Right lobe of liver (tissue), 4 donors: ENCODE data around the gene MDP1.

Experiments used
- POLR2A ChIP-seq: fragments of 450-650 bp; IDR thresholded peaks from one replicate; pipeline ENCODE4 v1.6.1; 2017; ENCODE audit warnings: antibody characterized with exemption, mild to moderate bottlenecking
- TF ChIP-seq, protein P1 (sequence below), 4 donors: fragments of 200-600 bp in 3 of 4; fragments of 450-650 bp in 1 of 4; IDR thresholded peaks; one replicate each; pipeline versions ENCODE4 v1.5.1 to v1.8.0; 2016 to 2022; ENCODE audit warnings: antibody characterized with exemption in 4 of 4, mild to moderate bottlenecking in 2 of 4
- donor health status: DM: no; HTN: no; CAD: no.
- donor health status: DM: no; HTN: no; CAD: no.
- donor health status: DM: no; HTN: yes; CAD: no.

DNA sequence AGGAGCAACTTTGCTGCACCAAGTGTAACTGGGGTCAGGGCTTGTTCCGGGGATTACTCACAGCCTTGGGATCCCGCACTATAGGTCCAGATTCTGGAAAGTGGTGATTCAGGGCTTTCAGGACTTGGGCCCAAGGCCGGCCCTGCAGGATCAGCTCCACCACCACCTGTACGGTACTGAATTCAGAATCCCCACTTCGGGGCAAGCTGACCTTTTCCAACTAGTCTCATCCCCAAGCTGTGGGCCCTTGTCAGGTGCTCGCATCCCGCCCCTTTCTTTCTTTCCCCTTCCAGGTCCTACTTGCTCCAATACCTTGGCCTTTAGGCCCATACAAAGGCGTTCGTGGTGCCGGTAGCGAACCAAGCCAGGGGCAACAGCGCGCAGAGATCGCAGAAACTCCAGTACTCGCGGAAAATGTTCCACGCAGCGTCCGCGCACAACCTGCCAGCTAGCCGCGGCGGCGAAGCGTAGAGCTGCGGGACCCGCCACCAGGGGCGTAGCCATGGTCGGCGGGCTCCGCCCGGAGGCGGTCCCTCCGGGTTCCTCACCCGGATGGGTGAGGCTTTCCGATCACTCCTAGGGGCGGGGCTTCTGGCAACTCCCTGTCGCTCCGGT, 26.1 kb upstream of the MDP1 start:
- no peak for TF ChIP-seq POLR2A
- TF ChIP-seq, protein P1, sequence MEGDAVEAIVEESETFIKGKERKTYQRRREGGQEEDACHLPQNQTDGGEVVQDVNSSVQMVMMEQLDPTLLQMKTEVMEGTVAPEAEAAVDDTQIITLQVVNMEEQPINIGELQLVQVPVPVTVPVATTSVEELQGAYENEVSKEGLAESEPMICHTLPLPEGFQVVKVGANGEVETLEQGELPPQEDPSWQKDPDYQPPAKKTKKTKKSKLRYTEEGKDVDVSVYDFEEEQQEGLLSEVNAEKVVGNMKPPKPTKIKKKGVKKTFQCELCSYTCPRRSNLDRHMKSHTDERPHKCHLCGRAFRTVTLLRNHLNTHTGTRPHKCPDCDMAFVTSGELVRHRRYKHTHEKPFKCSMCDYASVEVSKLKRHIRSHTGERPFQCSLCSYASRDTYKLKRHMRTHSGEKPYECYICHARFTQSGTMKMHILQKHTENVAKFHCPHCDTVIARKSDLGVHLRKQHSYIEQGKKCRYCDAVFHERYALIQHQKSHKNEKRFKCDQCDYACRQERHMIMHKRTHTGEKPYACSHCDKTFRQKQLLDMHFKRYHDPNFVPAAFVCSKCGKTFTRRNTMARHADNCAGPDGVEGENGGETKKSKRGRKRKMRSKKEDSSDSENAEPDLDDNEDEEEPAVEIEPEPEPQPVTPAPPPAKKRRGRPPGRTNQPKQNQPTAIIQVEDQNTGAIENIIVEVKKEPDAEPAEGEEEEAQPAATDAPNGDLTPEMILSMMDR (IDR thresholded peaks at IDR 0.05) = peak; percentile 59 to 80 (median 64)
